H9 (cell line): ENCODE data around the gene PIEZO2. TPM values are rescaled to one million over a fixed set of nuclear protein-coding genes. Genes with fewer than 3 reads are reported as not detected.

ENCODE experiments used
- DNase-seq: peaks from one replicate; pipeline ENCODE4 v3.0.0-alpha.2; 2017
- H2AFZ ChIP-seq: one replicate; pipeline ENCODE4 v1.6.1; 2013; ENCODE audit warnings: mild to moderate bottlenecking, low read length, control low read depth, moderate library complexity
- H2AK5ac ChIP-seq: 2 replicates; pipeline ENCODE4 v1.6.1; 2013; ENCODE audit warnings: low read length, control low read depth, mixed read lengths; ENCODE audit not compliant: insufficient read length
- H2BK120ac ChIP-seq: one replicate; pipeline ENCODE4 v1.6.1; 2013; ENCODE audit warnings: low read depth, mild to moderate bottlenecking, low read length, control low read depth, inconsistent platforms; ENCODE audit not compliant: poor library complexity, severe bottlenecking
- H2BK12ac ChIP-seq: 2 replicates; pipeline ENCODE4 v1.6.1; 2013; ENCODE audit warnings: low read length, control low read depth, mixed read lengths, low read depth; ENCODE audit not compliant: insufficient read length
- H2BK15ac ChIP-seq: 2 replicates; pipeline ENCODE4 v1.6.1; 2013; ENCODE audit warnings: low read depth, low read length, control low read depth
- H2BK20ac ChIP-seq: one replicate; pipeline ENCODE4 v1.6.1; 2013; ENCODE audit warnings: low read depth, mild to moderate bottlenecking, low read length, control low read depth, inconsistent platforms; ENCODE audit not compliant: poor library complexity, severe bottlenecking
- H2BK5ac ChIP-seq: 2 replicates; pipeline ENCODE4 v1.6.1; 2013; ENCODE audit warnings: low read length, control low read depth, mixed read lengths; ENCODE audit not compliant: insufficient read length
- H3K14ac ChIP-seq: 2 replicates; pipeline ENCODE4 v1.6.1; 2013; ENCODE audit warnings: low read length, control low read depth; ENCODE audit not compliant: insufficient read depth
- H3K18ac ChIP-seq: 2 replicates; pipeline ENCODE4 v1.6.1; 2013; ENCODE audit warnings: low read depth, mild to moderate bottlenecking, mixed read lengths, low read length, control low read depth; ENCODE audit not compliant: insufficient read length
- H3K23ac ChIP-seq: 2 replicates; pipeline ENCODE4 v1.6.1; 2013; ENCODE audit warnings: low read length, control low read depth, mixed read lengths, low read depth; ENCODE audit not compliant: insufficient read length
- H3K23me2 ChIP-seq: 2 replicates; pipeline ENCODE4 v1.6.1; 2013; ENCODE audit warnings: low read depth, mild to moderate bottlenecking, mixed read lengths, low read length, control low read depth; ENCODE audit not compliant: insufficient read length, poor library complexity, severe bottlenecking
- H3K27ac ChIP-seq: 2 replicates; pipeline ENCODE4 v1.5.1; 2013; ENCODE audit warnings: low read length, control low read depth, mixed read lengths, low read depth; ENCODE audit not compliant: insufficient read length
- H3K27me3 ChIP-seq: 2 replicates; pipeline ENCODE4 v1.6.1; 2013; ENCODE audit warnings: low read length, control low read depth, inconsistent platforms; ENCODE audit not compliant: insufficient read depth
- H3K4ac ChIP-seq: 2 replicates; pipeline ENCODE4 v1.6.1; 2013; ENCODE audit warnings: low read depth, mild to moderate bottlenecking, control low read depth, inconsistent platforms, low read length, moderate library complexity
- H3K4me1 ChIP-seq: 2 replicates; pipeline ENCODE4 v1.6.1; 2013; ENCODE audit warnings: low read length, control low read depth, inconsistent platforms; ENCODE audit not compliant: insufficient read depth
- H3K4me2 ChIP-seq: 2 replicates; pipeline ENCODE4 v1.6.1; 2013; ENCODE audit warnings: low read length, control low read depth, mixed read lengths; ENCODE audit not compliant: insufficient read length, insufficient read depth
- H3K56ac ChIP-seq: 2 replicates; pipeline ENCODE4 v1.6.1; 2013; ENCODE audit warnings: low read depth, mild to moderate bottlenecking, mixed read lengths, low read length, control low read depth; ENCODE audit not compliant: insufficient read length
- H3K79me1 ChIP-seq: 2 replicates; pipeline ENCODE4 v1.6.1; 2013; ENCODE audit warnings: low read depth, mild to moderate bottlenecking, moderate library complexity, low read length, control low read depth, inconsistent platforms; ENCODE audit not compliant: insufficient read depth, poor library complexity, severe bottlenecking
- H3K79me2 ChIP-seq: 2 replicates; pipeline ENCODE4 v1.6.1; 2013; ENCODE audit warnings: low read length, control low read depth, inconsistent platforms; ENCODE audit not compliant: insufficient read depth
- H3K9ac ChIP-seq: 2 replicates; pipeline ENCODE4 v1.6.1; 2013; ENCODE audit warnings: low read length, control low read depth, mixed read lengths; ENCODE audit not compliant: insufficient read length; ENCODE audit errors: extremely low read depth
- H3K9me3 ChIP-seq: one replicate; pipeline ENCODE4 v1.6.1; 2013; ENCODE audit warnings: low read depth, low read length, inconsistent platforms; ENCODE audit not compliant: control insufficient read depth
- H3T11ph ChIP-seq: one replicate; pipeline ENCODE4 v1.6.1; 2013; ENCODE audit warnings: mild to moderate bottlenecking, low read length, control low read depth, inconsistent platforms
- H4K20me1 ChIP-seq: one replicate; pipeline ENCODE4 v1.6.1; 2013; ENCODE audit not compliant: control insufficient read depth, insufficient read length, insufficient read depth
- H4K5ac ChIP-seq: 2 replicates; pipeline ENCODE4 v1.6.1; 2013; ENCODE audit warnings: low read depth, mild to moderate bottlenecking, mixed read lengths, low read length, control low read depth; ENCODE audit not compliant: insufficient read length
- H4K8ac ChIP-seq: replicated peaks from 2 replicates; pipeline ENCODE4 v1.6.1; 2013; ENCODE audit warnings: low read length, control low read depth, mixed read lengths, low read depth; ENCODE audit not compliant: insufficient read length
- H4K91ac ChIP-seq: 2 replicates; pipeline ENCODE4 v1.6.1; 2013; ENCODE audit warnings: low read depth, mild to moderate bottlenecking, moderate library complexity, mixed read lengths, low read length, control low read depth; ENCODE audit not compliant: insufficient read length
- H3K27ac Mint-ChIP-seq, 3 experiments: 2 replicates in 2 of 3; 3 replicates in 1 of 3; pipeline ENCODE4 v1.8.0; 2020 to 2021; ENCODE audit warnings: mixed read lengths in 3 of 3, mild to moderate bottlenecking in 1 of 3, moderate library complexity in 1 of 3
- H3K27me3 Mint-ChIP-seq: 2 replicates; pipeline ENCODE4 v1.8.0; 2021; ENCODE audit warnings: low read depth, mild to moderate bottlenecking, moderate library complexity, mixed read lengths
- H3K36me3 Mint-ChIP-seq, 3 experiments: 2 replicates in 2 of 3; 3 replicates in 1 of 3; pipeline ENCODE4 v1.8.0; 2020 to 2021; ENCODE audit warnings: low read depth in 3 of 3, mixed read lengths in 3 of 3; ENCODE audit not compliant: insufficient read depth in 1 of 3
- H3K4me1 Mint-ChIP-seq, 2 experiments: 2 replicates each; pipeline ENCODE4 v1.8.0; 2020; ENCODE audit warnings: mixed read lengths in 2 of 2
- H3K4me3 Mint-ChIP-seq, 2 experiments: 2 replicates in 1 of 2; 3 replicates in 1 of 2; pipeline ENCODE4 v1.8.0; 2020 to 2021; ENCODE audit warnings: mild to moderate bottlenecking in 2 of 2, mixed read lengths in 2 of 2, moderate library complexity in 1 of 2
- H3K9me3 Mint-ChIP-seq, 2 experiments: 2 replicates in 1 of 2; 3 replicates in 1 of 2; pipeline ENCODE4 v1.8.0; 2020; ENCODE audit warnings: mild to moderate bottlenecking in 2 of 2, mixed read lengths in 2 of 2, moderate library complexity in 1 of 2
- WGBS: extraction: QIAGEN DNeasy Blood & Tissue Kit; methylation state at CpG from one replicate; pipeline ENCODE4 v1.1.7; 2013; ENCODE audit warnings: missing lambda C conversion rate, low lambda C conversion rate, mixed read lengths; ENCODE audit not compliant: insufficient read length; ENCODE audit errors: extremely low coverage; 5-methylcytosine and 5-hydroxymethylcytosine counted together
- total RNA-seq: library from RNA; stranded (reverse); gene quantifications from 2 replicates; pipeline ENCODE4 v1.2.1, GENCODE V29; 2021
- TF ChIP-seq, protein P1 (sequence below): fragments of 200-600 bp; sonication (generic); conservative IDR thresholded peaks from 3 replicates; pipeline ENCODE4 v1.8.0; 2021; ENCODE audit warnings: antibody characterized with exemption, mild to moderate bottlenecking

The PIEZO2 gene
- total RNA-seq, 1 experiment from 2014 or later: 3.9 TPM

DNA sequence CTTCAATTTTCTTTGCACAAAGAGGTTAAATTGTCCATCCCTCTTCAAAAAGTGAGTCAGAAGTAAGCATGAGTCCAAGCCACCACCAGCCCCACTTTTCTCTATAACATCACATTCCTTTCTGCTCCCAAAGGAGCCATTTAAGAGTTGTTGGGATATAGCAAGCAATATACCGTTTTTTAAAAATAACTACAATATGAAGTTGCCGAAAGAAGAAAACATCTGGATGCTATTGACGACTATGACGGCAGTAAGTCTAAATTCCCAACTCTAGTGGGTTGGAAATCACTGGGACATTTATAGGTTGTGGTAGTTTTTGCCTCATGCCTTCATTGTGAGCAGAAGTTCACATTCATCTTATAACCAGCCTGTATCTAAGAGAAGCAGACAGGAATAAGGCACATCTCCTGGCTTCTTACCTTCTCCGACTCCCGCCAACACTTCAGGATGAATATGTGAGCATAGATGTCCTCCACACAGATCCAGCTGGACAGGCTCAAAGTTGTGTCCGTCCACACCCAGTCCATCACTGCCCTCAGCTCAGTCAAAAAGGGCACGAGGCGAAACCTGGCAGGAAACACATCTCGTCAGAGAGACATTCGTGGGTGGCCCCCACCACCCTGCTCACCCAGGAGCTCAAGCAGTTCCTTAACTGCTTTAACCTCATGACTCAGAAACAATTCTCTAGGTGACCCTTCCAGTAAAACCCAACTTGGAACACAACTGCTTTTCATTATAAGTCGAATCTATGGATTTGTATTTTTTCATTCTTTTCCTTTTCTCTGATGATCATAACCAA lies 459.9 kb downstream of the PIEZO2 start:
- no peaks in the 10 kb centered on the region for H3K27me3 ChIP-seq
- no peak overlapping the region for H2BK5ac ChIP-seq
- H3T11ph ChIP-seq: no peak overlapping the region
- H4K20me1 ChIP-seq: no peaks in the 10 kb centered on the region
- Mint-ChIP-seq H3K4me1 (peaks cover 0 to 4% of the 10 kb centered on the region in 2 experiments; a peak in 2 of 4 replicates), H3K9me3 (no peaks in the 10 kb centered on the region), H3K27me3 (no peaks in the 10 kb centered on the region; the same call in 1 of the 2 replicates), H3K27ac (no peak overlapping the region), H3K36me3 (peaks cover 0 to 3% (median 0%) of the 10 kb centered on the region in 3 experiments; a peak in 3 of 7 replicates), H3K4me3 (no peak overlapping the region)
- H2AFZ ChIP-seq: no peak overlapping the region
- no peak overlapping the region for H3K23ac ChIP-seq
- DNase-seq: no peak
- H2BK20ac ChIP-seq: no peak overlapping the region
- H3K23me2 ChIP-seq: no peaks in the 10 kb centered on the region
- WGBS: no CpG with 5 or more reads among the region's 12 CpGs
- H3K14ac ChIP-seq: no peak overlapping the region; the same call in 1 of the 2 replicates
- H3K18ac ChIP-seq: no peak overlapping the region
- no peak overlapping the region for H4K5ac ChIP-seq
- H3K27ac ChIP-seq: no peak overlapping the region
- H3K79me1 ChIP-seq: no peaks in the 10 kb centered on the region
- no peak overlapping the region for H3K4ac ChIP-seq
- no peak overlapping the region for H4K8ac ChIP-seq
- H3K79me2 ChIP-seq: no peaks in the 10 kb centered on the region
- H2BK15ac ChIP-seq: no peak overlapping the region
- H3K4me2 ChIP-seq: no peak overlapping the region
- no peak overlapping the region for H2BK120ac ChIP-seq
- H3K56ac ChIP-seq: no peak overlapping the region
- no peak overlapping the region for H4K91ac ChIP-seq
- no peaks in the 10 kb centered on the region for H3K4me1 ChIP-seq
- no peak overlapping the region for H2AK5ac ChIP-seq
- no peak overlapping the region for H2BK12ac ChIP-seq
- TF ChIP-seq, protein P1, sequence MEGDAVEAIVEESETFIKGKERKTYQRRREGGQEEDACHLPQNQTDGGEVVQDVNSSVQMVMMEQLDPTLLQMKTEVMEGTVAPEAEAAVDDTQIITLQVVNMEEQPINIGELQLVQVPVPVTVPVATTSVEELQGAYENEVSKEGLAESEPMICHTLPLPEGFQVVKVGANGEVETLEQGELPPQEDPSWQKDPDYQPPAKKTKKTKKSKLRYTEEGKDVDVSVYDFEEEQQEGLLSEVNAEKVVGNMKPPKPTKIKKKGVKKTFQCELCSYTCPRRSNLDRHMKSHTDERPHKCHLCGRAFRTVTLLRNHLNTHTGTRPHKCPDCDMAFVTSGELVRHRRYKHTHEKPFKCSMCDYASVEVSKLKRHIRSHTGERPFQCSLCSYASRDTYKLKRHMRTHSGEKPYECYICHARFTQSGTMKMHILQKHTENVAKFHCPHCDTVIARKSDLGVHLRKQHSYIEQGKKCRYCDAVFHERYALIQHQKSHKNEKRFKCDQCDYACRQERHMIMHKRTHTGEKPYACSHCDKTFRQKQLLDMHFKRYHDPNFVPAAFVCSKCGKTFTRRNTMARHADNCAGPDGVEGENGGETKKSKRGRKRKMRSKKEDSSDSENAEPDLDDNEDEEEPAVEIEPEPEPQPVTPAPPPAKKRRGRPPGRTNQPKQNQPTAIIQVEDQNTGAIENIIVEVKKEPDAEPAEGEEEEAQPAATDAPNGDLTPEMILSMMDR: no peak
- H3K9ac ChIP-seq: no peak overlapping the region
- H3K9me3 ChIP-seq: no peaks in the 10 kb centered on the region
